NOMO-1 treated with dmso at 0.1 percent for 144 hours (cell line): ENCODE results near the gene KRTAP4-16.
"Not testable (repeated sequence)": the region's sequence is repeated elsewhere in the genome, so short reads cannot be mapped to it uniquely, and the experiment has no call there.

ENCODE experiments used
- DNase-seq: peaks from one replicate; lab custom pipeline; 2025; ENCODE audit not compliant: unreplicated experiment; lab: John Stamatoyannopoulos, UW

KRTAP4-16 gene

GRCh38 chr17:41076788-41077187 lies 25.2 kb downstream of the KRTAP4-16 start:
- DNase-seq: no peak

- no peak for DNase-seq
These were observed 28.3 kb downstream of the KRTAP4-16 start for GRCh38 chr17:41073676-41074075.

- DNase-seq: no peak
These were observed 30.2 kb downstream of the KRTAP4-16 start for GRCh38 chr17:41071606-41072360.

GRCh38 chr17:41069031-41069430 lies 33.0 kb downstream of the KRTAP4-16 start:
- no peak for DNase-seq

GRCh38 chr17:41067281-41067680 lies 34.7 kb downstream of the KRTAP4-16 start:
- no peak for DNase-seq

GRCh38 chr17:41065829-41066624 lies 36.0 kb downstream of the KRTAP4-16 start, which contains the start of gene KRTAP2-4:
Gene KRTAP2-4, minus strand, starts transcription at chr17:41065879. Its CDS starts 34 bp downstream, at chr17:41065845.
- no peak for DNase-seq

GRCh38 chr17:41065016-41065689 lies 36.9 kb downstream of the KRTAP4-16 start:
- DNase-seq: not testable (repeated sequence)

- no peak for DNase-seq
These were observed 37.7 kb downstream of the KRTAP4-16 start for GRCh38 chr17:41064301-41064700.

- no peak for DNase-seq
These were observed 38.6 kb downstream of the KRTAP4-16 start for GRCh38 chr17:41063449-41063848.

GRCh38 chr17:41061964-41062363 lies 40.0 kb downstream of the KRTAP4-16 start:
- DNase-seq: no peak

- DNase-seq: no peak
These were observed 41.9 kb downstream of the KRTAP4-16 start, which contains the start of gene KRTAP2-3 for GRCh38 chr17:41060052-41060604. Gene KRTAP2-3, minus strand, starts transcription at chr17:41060114. Its CDS starts 64 bp downstream, at chr17:41060050.

GRCh38 chr17:41059276-41060051 lies 42.5 kb downstream of the KRTAP4-16 start:
- not testable (repeated sequence) for DNase-seq

GRCh38 chr17:41058741-41059140 lies 43.3 kb downstream of the KRTAP4-16 start:
- DNase-seq: no peak

- DNase-seq: no peak
These were observed 44.5 kb downstream of the KRTAP4-16 start for GRCh38 chr17:41057547-41057946.

GRCh38 chr17:41055130-41055529 lies 46.9 kb downstream of the KRTAP4-16 start, which contains the start of gene KRTAP2-2:
Gene KRTAP2-2, minus strand, starts transcription at chr17:41055230. Its CDS starts 19 bp downstream, at chr17:41055211.
- not testable (repeated sequence) for DNase-seq

GRCh38 chr17:41054556-41054955 lies 47.5 kb downstream of the KRTAP4-16 start:
- DNase-seq: not testable (repeated sequence)

- no peak for DNase-seq
These were observed 48.0 kb downstream of the KRTAP4-16 start for GRCh38 chr17:41054025-41054424.

- no peak for DNase-seq
These were observed 49.4 kb downstream of the KRTAP4-16 start for GRCh38 chr17:41052566-41052965.
